NCI-H460 (cell line): ENCODE data around the gene GLIS1. TPM values are rescaled to one million over a fixed set of nuclear protein-coding genes. Genes with fewer than 3 reads are reported as not detected.

Experiments
- DNase-seq: peaks from one replicate; pipeline ENCODE4 v3.0.0-alpha.2; 2016; ENCODE audit warnings: low read depth; ENCODE audit errors: extremely low read depth
- total RNA-seq: library from RNA; depleted of rRNA; stranded (reverse); fragments of >200 nt; shearing (Covaris generic); gene quantifications from 2 replicates; pipeline ENCODE4 v1.2.3, GENCODE V29; 2014

GLIS1 gene
- total RNA-seq, 1 experiment from 2014 or later = 0.05 TPM

DNA sequence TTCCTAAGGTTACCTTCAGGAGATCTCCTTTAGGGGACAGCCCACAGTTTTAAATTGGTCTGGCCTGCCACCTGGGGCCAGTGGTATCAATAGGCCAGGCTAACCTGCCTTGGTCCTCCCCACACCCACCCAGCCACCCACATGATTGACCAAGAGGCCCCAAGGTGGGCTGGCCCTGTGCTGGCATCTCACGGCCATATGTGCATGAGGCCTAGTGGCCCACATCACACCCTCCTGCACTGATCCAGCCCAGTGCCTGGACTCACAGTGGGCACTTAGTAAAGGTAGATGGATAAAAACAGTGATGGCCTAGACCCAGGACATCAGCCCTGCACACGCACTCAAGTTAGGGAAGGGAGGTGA is 197.7 kb downstream of the GLIS1 start:
- no peak for DNase-seq

DNA sequence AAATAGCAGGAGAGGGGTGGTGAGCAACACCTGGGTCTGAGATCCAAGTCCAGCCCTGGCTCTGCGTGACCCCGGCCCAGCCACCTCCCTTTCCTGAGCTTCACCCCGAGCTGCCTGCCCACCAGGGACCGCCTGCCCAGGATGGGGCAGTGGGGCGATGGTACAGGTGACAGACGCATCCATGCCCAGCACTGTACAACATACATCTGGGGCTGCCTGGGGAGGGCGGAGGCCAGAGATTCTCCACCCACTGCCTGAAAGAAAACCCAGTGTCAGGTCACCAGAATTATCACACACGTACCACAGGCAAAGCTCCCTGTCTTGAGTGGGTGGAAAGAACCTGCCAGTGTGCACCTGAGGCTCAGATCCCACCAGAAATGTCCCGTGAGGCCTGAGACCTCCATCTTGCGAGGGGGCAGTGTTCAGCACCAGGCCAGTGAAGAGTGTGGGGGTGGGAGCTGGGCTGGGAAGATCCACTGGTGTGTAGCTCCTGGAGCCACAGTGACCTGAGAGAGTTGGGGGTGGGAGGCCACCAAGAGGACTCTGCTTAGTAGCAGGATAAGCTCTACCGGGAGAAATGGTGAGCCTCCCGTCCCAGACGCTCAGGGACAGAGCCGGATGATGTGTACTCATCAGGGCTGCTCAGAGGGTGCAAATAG is 198.2 kb downstream of the GLIS1 start:
- no peak for DNase-seq

GRCh38 chr1:53539711-53540603 is 199.0 kb downstream of the GLIS1 start:
- DNase-seq = no peak

GRCh38 chr1:53539226-53539625 is 199.7 kb downstream of the GLIS1 start:
- DNase-seq = no peak

DNA sequence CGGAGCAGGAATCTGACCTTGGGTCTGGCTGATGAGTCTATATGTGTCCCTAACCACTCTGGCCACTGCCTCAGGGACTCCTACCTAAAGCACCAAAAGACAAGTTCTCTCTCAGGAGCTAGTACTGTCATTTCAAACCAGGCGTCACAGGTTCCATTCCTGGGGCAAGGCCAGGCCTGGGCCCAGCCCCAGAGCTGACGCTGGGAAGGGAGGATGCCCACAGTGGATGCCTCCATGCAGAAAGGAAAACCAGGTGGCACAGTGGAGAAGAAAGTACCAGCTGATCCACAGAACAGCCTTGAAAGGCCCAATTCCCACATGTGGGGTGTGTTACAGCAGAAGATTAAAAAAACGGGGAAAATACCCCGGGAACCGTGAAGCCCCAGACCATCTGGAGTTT is 202.4 kb downstream of the GLIS1 start:
- no peak for DNase-seq

DNA sequence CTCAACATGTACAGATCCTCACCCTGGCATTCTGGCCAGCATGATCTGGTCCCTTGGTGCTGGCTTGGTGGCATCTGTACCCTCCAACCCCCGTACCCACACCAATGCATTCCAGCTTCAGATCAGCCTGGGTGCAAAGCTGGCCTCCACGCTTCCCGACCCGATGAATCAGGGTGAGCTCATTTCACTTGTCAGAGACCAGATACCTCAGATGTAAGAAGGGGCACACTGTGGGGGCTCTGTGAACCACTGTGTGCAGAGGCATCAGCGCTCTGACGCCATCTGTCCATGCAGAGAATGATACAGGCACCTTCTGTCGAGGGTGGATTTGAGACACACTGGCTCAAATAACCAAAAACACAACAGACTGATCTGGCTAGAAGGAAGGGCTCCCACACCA is 203.1 kb downstream of the GLIS1 start:
- no peak for DNase-seq

- DNase-seq = no peak
Measured at GRCh38 chr1:53535226-53535625, 203.7 kb downstream of the GLIS1 start.

GRCh38 chr1:53532912-53533311 is 206.1 kb downstream of the GLIS1 start:
- DNase-seq = no peak

- DNase-seq = no peak
Measured at GRCh38 chr1:53532377-53532776, 206.6 kb downstream of the GLIS1 start.

DNA sequence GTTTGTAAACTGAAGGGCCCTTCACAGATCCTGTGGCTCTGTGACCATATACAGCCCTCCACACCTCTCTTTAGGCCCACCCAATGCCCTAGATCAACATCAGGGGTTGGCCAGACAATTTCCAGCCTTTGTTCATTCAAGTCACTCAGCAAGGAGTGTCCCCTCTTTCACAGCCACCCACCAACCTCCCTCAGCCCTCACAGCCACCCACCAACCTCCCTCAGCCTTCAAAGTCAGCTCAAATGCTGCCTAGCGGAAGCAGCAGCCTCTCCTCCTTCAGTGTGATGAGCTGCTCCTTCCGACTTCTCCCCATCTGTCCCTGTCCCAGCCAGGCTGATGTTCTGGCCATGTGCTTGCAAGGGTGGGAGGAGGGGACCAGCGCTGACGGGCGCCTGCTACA is 208.4 kb downstream of the GLIS1 start:
- DNase-seq = no peak

GRCh38 chr1:53529555-53529954 is 209.4 kb downstream of the GLIS1 start:
- no peak for DNase-seq

DNA sequence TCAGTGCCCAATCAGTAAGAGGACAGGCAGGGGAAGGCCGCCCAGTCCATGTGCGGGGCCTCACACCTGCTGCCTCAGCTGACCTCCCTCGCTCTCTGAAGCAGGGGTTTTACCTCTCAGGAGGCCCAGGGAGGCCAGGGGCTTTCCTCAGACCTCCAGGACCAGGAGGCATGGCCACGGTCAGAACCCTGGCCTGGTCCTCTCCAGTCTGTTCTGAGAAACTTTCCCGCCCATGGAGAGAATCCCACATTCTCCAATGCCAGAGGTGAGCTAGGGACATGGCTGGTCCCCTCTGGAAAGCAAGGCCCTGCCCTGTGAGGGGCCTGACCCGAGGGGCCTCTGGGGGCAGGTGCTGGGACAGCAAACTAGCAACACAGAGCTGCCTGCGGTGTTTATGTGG is 211.6 kb downstream of the GLIS1 start:
- no peak for DNase-seq

DNA sequence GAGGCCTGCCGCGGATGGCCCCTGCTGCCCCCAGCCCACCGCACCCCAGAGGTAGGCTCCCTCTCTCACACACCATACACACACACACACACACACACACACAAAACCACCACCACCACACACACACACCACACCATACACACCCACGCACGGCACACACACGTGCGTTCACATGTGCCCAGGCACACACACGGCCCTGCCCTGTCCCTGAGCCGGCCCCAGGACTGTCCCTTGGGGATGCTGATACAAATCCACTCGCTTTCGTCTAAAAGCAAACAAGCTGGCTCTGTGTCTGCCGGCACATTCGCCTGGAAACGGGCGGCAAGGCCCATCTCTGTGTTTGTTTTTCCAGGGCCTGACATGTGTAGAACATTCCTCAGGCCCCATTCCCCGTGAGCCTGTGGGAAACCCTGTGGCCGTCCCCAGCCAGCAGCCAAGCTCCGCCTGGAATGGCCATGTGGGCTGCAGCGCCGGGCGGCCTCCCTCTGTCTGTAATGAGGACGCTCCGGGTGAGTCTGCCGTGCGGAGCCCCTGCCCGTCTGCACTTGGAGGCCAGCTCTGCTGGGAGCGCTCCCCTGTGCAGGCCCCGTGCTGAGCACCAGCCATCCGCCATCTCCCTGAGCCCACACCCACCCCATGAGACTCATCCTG is 212.4 kb downstream of the GLIS1 start:
- DNase-seq = no peak

DNA sequence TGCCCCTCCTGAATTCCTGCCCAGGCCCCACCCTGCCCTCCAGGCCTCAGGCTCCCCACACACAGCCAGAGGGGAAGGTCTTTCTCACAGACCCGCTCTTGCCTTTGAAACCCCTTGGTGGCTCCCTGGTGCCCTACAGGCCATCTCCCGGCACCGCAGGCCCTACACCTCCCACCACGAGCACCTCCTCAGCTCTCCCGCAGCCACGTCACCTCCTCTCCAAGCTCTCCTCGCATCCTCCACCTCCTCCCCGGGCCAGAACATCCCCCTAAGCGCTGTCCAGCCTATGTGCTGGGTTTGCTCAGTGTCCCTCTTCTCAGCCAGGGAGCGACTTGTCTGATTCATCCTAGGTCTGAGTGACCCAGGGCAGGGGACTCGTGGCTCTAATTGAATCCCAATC is 213.4 kb downstream of the GLIS1 start:
- DNase-seq = no peak

GRCh38 chr1:53524428-53525375 is 214.3 kb downstream of the GLIS1 start:
- DNase-seq = no peak

DNA sequence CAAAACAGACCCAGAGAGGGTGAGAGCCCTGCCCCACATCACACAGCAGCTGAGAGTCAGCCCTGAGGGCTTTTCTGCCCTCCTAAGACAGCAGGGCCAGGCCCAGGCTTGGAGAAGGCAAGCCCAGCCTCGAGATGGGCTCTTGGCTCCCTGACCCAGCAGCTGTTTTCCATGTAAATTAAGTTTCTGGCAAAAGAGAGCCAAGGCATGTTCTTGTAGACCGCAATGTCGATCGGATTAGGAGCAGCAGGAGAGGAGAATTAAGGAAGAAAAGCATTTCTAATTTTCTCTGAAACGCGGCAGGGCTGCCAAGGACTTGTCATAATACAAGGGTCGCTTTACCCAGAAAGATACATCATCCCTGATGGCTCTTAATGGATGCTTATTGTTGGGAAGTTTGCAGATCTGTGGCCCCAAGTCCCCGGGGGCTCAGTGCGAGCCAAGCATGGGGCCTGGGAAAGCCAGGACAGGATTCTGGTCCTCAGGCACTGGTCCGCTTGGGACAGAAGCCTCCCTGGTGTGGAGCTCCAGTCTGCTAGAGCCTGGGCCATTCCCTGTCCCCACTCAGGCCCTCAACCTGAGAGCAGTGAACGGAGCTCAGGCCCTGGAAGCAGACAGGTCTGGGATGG is 216.9 kb downstream of the GLIS1 start:
- DNase-seq = no peak

DNA sequence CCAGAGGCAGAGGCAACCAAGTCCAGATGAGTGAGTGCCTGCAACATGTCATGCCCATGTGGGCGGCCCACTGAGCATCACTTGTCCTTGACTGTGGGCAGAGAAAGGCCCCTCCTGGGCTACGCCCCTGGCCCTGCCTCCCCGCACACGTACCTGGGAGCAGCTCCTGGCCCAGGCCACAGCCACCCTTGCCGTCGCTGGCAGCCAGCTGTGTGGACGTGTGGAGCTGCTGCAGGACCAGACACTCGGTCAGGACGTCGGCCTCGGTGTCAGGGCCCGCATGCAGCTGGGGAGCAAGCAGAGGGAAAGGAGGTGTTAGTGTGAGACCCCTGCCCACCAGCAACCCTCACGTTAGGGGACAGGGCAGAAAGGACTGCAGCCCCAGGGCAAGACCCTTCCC is 218.5 kb downstream of the GLIS1 start:
- DNase-seq = no peak

DNA sequence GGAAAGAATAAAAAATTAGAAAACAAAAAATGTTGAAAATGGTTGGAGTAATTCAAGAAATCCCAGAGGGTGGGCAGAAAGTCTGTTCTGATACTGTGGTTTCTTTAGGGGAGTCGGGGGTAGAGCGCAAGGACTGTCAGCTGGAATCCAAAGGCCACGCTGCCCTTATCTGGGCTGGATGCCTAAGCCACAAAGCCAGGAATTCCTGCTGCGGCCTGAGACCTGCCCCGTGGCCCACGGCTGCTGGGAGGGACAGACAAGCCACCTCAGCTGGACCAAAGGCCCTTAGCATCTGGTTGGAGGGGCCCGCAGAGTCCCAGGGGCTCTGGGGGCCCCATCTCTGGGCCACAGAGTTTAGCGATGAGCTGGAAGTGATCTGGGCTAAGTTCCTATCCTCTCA is 219.5 kb downstream of the GLIS1 start:
- no peak for DNase-seq

- no peak for DNase-seq
Measured at GRCh38 chr1:53518775-53519174, 220.2 kb downstream of the GLIS1 start.

GRCh38 chr1:53517821-53518352 is 221.1 kb downstream of the GLIS1 start:
- no peak for DNase-seq
